Measurements from ENCODE around the gene ST3GAL5.
A peak's percentile ranks its signal among the peaks of the same experiment; 100 is the strongest.

ST3GAL5 gene

GRCh38 chr2:85865539-85866164 is 23.1 kb downstream of the ST3GAL5 start:
- DNase-seq = peak in 1 of 5 experiments; percentile 74

- DNase-seq = no peak
Observed at GRCh38 chr2:85864654-85865053, 24.1 kb downstream of the ST3GAL5 start.

- DNase-seq = peak in 2 of 5 experiments; percentile 27 to 79
Observed at GRCh38 chr2:85862426-85862825, 26.4 kb downstream of the ST3GAL5 start.

GRCh38 chr2:85861650-85862049 is 27.1 kb downstream of the ST3GAL5 start:
- peak in 1 of 5 experiments; percentile 83 for DNase-seq

- peak in 1 of 5 experiments; percentile 85 for DNase-seq
Observed at GRCh38 chr2:85861180-85861579, 27.6 kb downstream of the ST3GAL5 start.

- DNase-seq = no peak
Observed at GRCh38 chr2:85858841-85859240, 29.9 kb downstream of the ST3GAL5 start.

GRCh38 chr2:85854897-85855296 is 33.9 kb downstream of the ST3GAL5 start:
- DNase-seq = no peak

GRCh38 chr2:85854166-85854509 is 34.7 kb downstream of the ST3GAL5 start:
- no peak for DNase-seq

- peak in 2 of 5 experiments; percentile 70 to 86 for DNase-seq
Observed at GRCh38 chr2:85853499-85854165, 35.2 kb downstream of the ST3GAL5 start.

GRCh38 chr2:85852937-85853498 is 35.8 kb downstream of the ST3GAL5 start:
- peak; percentile 13 to 93 (median 40) for DNase-seq

GRCh38 chr2:85852152-85852840 is 36.5 kb downstream of the ST3GAL5 start:
- no peak for DNase-seq

- DNase-seq = peak in 1 of 5 experiments; percentile 36
Observed at GRCh38 chr2:85851253-85852151, 37.3 kb downstream of the ST3GAL5 start.

- DNase-seq = no peak
Observed at GRCh38 chr2:85850451-85850850, 38.3 kb downstream of the ST3GAL5 start.

- no peak for DNase-seq
Observed at GRCh38 chr2:85847051-85847588, 41.7 kb downstream of the ST3GAL5 start.

GRCh38 chr2:85846411-85846810 is 42.4 kb downstream of the ST3GAL5 start:
- no peak for DNase-seq

- DNase-seq = no peak
Observed at GRCh38 chr2:85844486-85844885, 44.3 kb downstream of the ST3GAL5 start.

GRCh38 chr2:85843543-85843942 is 45.2 kb downstream of the ST3GAL5 start:
- DNase-seq = no peak

GRCh38 chr2:85840091-85840490 is 48.7 kb downstream of the ST3GAL5 start:
- DNase-seq = peak in 2 of 5 experiments; percentile 49 to 76

- DNase-seq = no peak
Observed at GRCh38 chr2:85839461-85839860, 49.3 kb downstream of the ST3GAL5 start.

GRCh38 chr2:85838641-85839040 is 50.1 kb downstream of the ST3GAL5 start:
- DNase-seq = no peak

GRCh38 chr2:85838181-85838580 is 50.6 kb downstream of the ST3GAL5 start:
- no peak for DNase-seq

- no peak for DNase-seq
Observed at GRCh38 chr2:85834466-85834865, 54.3 kb downstream of the ST3GAL5 start.
